HepG2 (cell line): Measurements from ENCODE around the gene PPME1.

ENCODE experiments used
- ARNT ChIP-seq: fragments of 450-650 bp; IDR thresholded peaks from 2 replicates; pipeline ENCODE4 v1.6.1; 2017
- ATF5 ChIP-seq: sonication (generic); formaldehyde crosslinking; IDR thresholded peaks from 2 replicates; pipeline ENCODE4 v1.4.0; 2020; ENCODE audit warnings: mild to moderate bottlenecking, low read depth, missing genetic modification reagents
- CREM ChIP-seq, 2 experiments: sonication (generic) in 1 of 2; formaldehyde crosslinking in 1 of 2; IDR thresholded peaks; 2 replicates each; pipeline versions ENCODE4 v1.4.0 to v1.6.1; 2016 to 2020; ENCODE audit warnings: antibody characterized with exemption in 1 of 2, mild to moderate bottlenecking in 1 of 2, missing genetic modification reagents in 1 of 2
- HNRNPLL ChIP-seq: fragments of 200-400 bp; formaldehyde crosslinking; IDR thresholded peaks from 2 replicates; pipeline ENCODE4 v1.6.1; 2017; ENCODE audit warnings: mild to moderate bottlenecking, low read depth, low read length; ENCODE audit not compliant: poor library complexity, severe bottlenecking
- JUN ChIP-seq: sonication (generic); formaldehyde crosslinking; IDR thresholded peaks from 2 replicates; pipeline ENCODE4 v1.4.0; 2020; ENCODE audit warnings: mild to moderate bottlenecking, missing genetic modification reagents
- KAT8 ChIP-seq: IDR thresholded peaks from 2 replicates; pipeline ENCODE4 v1.6.1; 2016; ENCODE audit warnings: missing genetic modification reagents, missing compliant biosample characterization
- PAX8 ChIP-seq: sonication (generic); formaldehyde crosslinking; IDR thresholded peaks from 2 replicates; pipeline ENCODE4 v1.8.0; 2022; ENCODE audit warnings: mild to moderate bottlenecking, missing genetic modification reagents, borderline replicate concordance
- POLR2AphosphoS5 ChIP-seq: IDR thresholded peaks from 2 replicates; pipeline ENCODE4 v1.6.1; 2012; ENCODE audit warnings: low read depth, low read length
- PRMT3 ChIP-seq: sonication (generic); formaldehyde crosslinking; IDR thresholded peaks from 2 replicates; pipeline ENCODE4 v1.8.1; 2022; ENCODE audit warnings: low read depth, mild to moderate bottlenecking, moderate library complexity, missing genetic modification reagents, borderline replicate concordance
- SMC3 ChIP-seq: IDR thresholded peaks from 2 replicates; pipeline ENCODE4 v1.6.1; 2011; ENCODE audit warnings: low read length, improper control_type of control experiment

GRCh38 chr11:74171630-74171968, 510 bp downstream of the PPME1 start:
- TF ChIP-seq ARNT (no peak), JUN (CRISPR knock-in tag) (no peak), PAX8 (CRISPR knock-in tag) (no peak), KAT8 (CRISPR knock-in tag) (no peak), PRMT3 (CRISPR knock-in tag) (no peak), HNRNPLL (no peak), POLR2AphosphoS5 (no peak), SMC3 (no peak), ATF5 (CRISPR knock-in tag) (no peak), CREM (IDR thresholded peaks at IDR 0.05) (no peak), CREM (CRISPR knock-in tag; IDR thresholded peaks at IDR 0.05) (no peak)
